Panc1 (cell line): ENCODE results near the gene TULP4. TPM values are rescaled to one million over a fixed set of nuclear protein-coding genes. Genes with fewer than 3 reads are reported as not detected.

Source experiments
- ATAC-seq: fragments of 200-7000 bp; cut with Tn5 transposase; 2 replicates; pipeline ENCODE4 v1.9.1; 2020; ENCODE audit warnings: mild to moderate bottlenecking, moderate library complexity
- BruUV-seq: library from RNA; stranded (reverse); fragments of 400-500 nt; replicated peaks from 2 replicates; lab custom pipeline; 2021; lab: Mats Ljungman, UMichigan
- CTCF ChIA-PET: fragments of 300-600 bp; sonication (Branson Sonifier 250); formaldehyde crosslinking; loops from one replicate; lab custom pipeline; 2022; ENCODE audit warnings: antibody characterized with exemption; lab: Charles Lee
- POLR2A ChIA-PET: fragments of 300-600 bp; sonication (Branson Sonifier 250); formaldehyde crosslinking; loops from one replicate; lab custom pipeline; 2022; ENCODE audit warnings: antibody characterized with exemption; lab: Charles Lee
- DNase-seq: peaks from one replicate; pipeline ENCODE4 v3.0.0-alpha.2; 2010; ENCODE audit warnings: low read depth, low spot score
- H3K27ac ChIP-seq: 2 replicates; pipeline ENCODE4 v1.5.1; 2011; ENCODE audit warnings: mild to moderate bottlenecking, low read length, inconsistent platforms
- H3K27me3 ChIP-seq: fragments of 200-500 bp; sonication (Bioruptor generic); 2 replicates; pipeline ENCODE4 v1.6.0; 2014; ENCODE audit warnings: low read length, inconsistent platforms; ENCODE audit not compliant: control insufficient read depth, insufficient read depth
- H3K36me3 ChIP-seq: fragments of 200-500 bp; sonication (Bioruptor generic); 2 replicates; pipeline ENCODE4 v1.5.1; 2014; ENCODE audit warnings: inconsistent platforms, mild to moderate bottlenecking, low read length, moderate library complexity; ENCODE audit not compliant: control insufficient read depth, insufficient read depth
- H3K4me1 ChIP-seq: 2 replicates; pipeline ENCODE4 v1.5.1; 2011; ENCODE audit warnings: inconsistent platforms, mild to moderate bottlenecking, low read length, moderate library complexity; ENCODE audit not compliant: control insufficient read depth, insufficient read depth
- H3K4me3 ChIP-seq, 2 experiments: 2 replicates each; pipeline ENCODE4 v1.5.1; 2011 to 2012; ENCODE audit warnings: low read depth in 2 of 2, low read length in 2 of 2, mild to moderate bottlenecking in 2 of 2, inconsistent platforms in 1 of 2, moderate library complexity in 1 of 2
- H3K9me3 ChIP-seq: fragments of 200-500 bp; sonication (Bioruptor generic); 2 replicates; pipeline ENCODE4 v1.5.1; 2014; ENCODE audit warnings: low read depth, mild to moderate bottlenecking, inconsistent platforms, low read length, moderate library complexity; ENCODE audit not compliant: control insufficient read depth, insufficient read depth
- POLR2AphosphoS5 ChIP-seq: IDR thresholded peaks from 2 replicates; pipeline ENCODE4 v1.6.1; 2012; ENCODE audit warnings: mild to moderate bottlenecking, low read depth, low read length, moderate library complexity
- SIN3A ChIP-seq: IDR thresholded peaks from 2 replicates; pipeline ENCODE4 v1.6.1; 2012; ENCODE audit warnings: low read depth, mild to moderate bottlenecking, low read length, moderate library complexity, borderline replicate concordance; ENCODE audit not compliant: insufficient read depth
- TCF7L2 ChIP-seq: IDR thresholded peaks from 2 replicates; pipeline ENCODE4 v1.6.1; 2011; ENCODE audit warnings: mild to moderate bottlenecking, low read depth, low read length, inconsistent platforms
- in situ Hi-C: cut with HindIII; loops from 2 replicates; pipeline ENCODE4 v1.10.0; 2016; ENCODE audit warnings: low sequenced_read_pairs, low pct_unique_long_range_greater_than_20kb
- intact Hi-C: fragments of 100-400 bp; cut with micrococcal nuclease; formaldehyde crosslinking; loops from one replicate; pipeline ENCODE4 v1.10.0; 2022; ENCODE audit not compliant: unreplicated experiment
- total RNA-seq: library from RNA; stranded (reverse); gene quantifications from one replicate; pipeline ENCODE4 v1.2.1, GENCODE V29; 2021; ENCODE audit not compliant: unreplicated experiment
- TF ChIP-seq, protein P1 (sequence below), 2 experiments: IDR thresholded peaks; 2 replicates each; pipeline ENCODE4 v1.6.1; 2011 to 2012; ENCODE audit warnings: low read depth in 2 of 2, control low read depth in 1 of 2, low read length in 1 of 2, mild to moderate bottlenecking in 1 of 2, moderate library complexity in 1 of 2; ENCODE audit not compliant: insufficient read depth in 1 of 2
- TF ChIP-seq, protein P2 (sequence below): fragments of 450-650 bp; IDR thresholded peaks from 2 replicates; pipeline ENCODE4 v1.5.1; 2017; ENCODE audit warnings: mild to moderate bottlenecking

Gene TULP4
- total RNA-seq, 1 experiment from 2014 or later = 105 TPM

DNA sequence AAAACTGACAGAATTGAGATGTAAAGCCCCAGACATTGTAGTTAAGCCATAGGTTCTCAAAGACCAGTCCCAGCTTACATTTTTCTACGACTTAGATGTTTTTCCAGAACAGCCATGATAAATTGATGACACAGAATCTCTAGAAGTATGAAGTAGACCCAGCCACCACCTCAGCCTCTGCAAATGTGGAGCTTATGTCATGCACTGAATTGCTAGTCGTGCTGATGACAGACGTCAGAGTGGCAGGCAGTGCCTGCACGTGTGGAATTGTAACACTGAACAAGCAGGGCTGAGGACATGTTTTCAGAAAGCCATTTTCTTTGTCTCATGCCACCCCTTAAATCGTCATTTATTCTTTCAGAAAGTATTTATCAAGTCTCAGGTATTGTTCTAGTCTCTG, 175.2 kb downstream of the TULP4 start:
- in situ Hi-C loops (no loop called here), intact Hi-C loops (no loop called here)
- POLR2A ChIA-PET = no interaction called here
- no peaks in the 10 kb centered on the region for H3K27me3 ChIP-seq
- H3K36me3 ChIP-seq = no peaks in the 10 kb centered on the region; the same call in 1 of the 2 replicates
- CTCF ChIA-PET = no interaction called here
- no peaks in the 10 kb centered on the region for H3K9me3 ChIP-seq
- no peak for DNase-seq
- H3K27ac ChIP-seq = no peak overlapping the region
- H3K4me1 ChIP-seq = no peaks in the 10 kb centered on the region
- TF ChIP-seq, protein P1, sequence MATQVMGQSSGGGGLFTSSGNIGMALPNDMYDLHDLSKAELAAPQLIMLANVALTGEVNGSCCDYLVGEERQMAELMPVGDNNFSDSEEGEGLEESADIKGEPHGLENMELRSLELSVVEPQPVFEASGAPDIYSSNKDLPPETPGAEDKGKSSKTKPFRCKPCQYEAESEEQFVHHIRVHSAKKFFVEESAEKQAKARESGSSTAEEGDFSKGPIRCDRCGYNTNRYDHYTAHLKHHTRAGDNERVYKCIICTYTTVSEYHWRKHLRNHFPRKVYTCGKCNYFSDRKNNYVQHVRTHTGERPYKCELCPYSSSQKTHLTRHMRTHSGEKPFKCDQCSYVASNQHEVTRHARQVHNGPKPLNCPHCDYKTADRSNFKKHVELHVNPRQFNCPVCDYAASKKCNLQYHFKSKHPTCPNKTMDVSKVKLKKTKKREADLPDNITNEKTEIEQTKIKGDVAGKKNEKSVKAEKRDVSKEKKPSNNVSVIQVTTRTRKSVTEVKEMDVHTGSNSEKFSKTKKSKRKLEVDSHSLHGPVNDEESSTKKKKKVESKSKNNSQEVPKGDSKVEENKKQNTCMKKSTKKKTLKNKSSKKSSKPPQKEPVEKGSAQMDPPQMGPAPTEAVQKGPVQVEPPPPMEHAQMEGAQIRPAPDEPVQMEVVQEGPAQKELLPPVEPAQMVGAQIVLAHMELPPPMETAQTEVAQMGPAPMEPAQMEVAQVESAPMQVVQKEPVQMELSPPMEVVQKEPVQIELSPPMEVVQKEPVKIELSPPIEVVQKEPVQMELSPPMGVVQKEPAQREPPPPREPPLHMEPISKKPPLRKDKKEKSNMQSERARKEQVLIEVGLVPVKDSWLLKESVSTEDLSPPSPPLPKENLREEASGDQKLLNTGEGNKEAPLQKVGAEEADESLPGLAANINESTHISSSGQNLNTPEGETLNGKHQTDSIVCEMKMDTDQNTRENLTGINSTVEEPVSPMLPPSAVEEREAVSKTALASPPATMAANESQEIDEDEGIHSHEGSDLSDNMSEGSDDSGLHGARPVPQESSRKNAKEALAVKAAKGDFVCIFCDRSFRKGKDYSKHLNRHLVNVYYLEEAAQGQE (IDR thresholded peaks at IDR 0.05; ENCODE audit: insufficient read depth in 1 of 2, low read depth in 2 of 2, low read length in 1 of 2) = no peak
- no peak for TF ChIP-seq TCF7L2
- TF ChIP-seq SIN3A = no peak
- no peak for TF ChIP-seq POLR2AphosphoS5
- TF ChIP-seq, protein P2, sequence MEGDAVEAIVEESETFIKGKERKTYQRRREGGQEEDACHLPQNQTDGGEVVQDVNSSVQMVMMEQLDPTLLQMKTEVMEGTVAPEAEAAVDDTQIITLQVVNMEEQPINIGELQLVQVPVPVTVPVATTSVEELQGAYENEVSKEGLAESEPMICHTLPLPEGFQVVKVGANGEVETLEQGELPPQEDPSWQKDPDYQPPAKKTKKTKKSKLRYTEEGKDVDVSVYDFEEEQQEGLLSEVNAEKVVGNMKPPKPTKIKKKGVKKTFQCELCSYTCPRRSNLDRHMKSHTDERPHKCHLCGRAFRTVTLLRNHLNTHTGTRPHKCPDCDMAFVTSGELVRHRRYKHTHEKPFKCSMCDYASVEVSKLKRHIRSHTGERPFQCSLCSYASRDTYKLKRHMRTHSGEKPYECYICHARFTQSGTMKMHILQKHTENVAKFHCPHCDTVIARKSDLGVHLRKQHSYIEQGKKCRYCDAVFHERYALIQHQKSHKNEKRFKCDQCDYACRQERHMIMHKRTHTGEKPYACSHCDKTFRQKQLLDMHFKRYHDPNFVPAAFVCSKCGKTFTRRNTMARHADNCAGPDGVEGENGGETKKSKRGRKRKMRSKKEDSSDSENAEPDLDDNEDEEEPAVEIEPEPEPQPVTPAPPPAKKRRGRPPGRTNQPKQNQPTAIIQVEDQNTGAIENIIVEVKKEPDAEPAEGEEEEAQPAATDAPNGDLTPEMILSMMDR = no peak
- no peak for ATAC-seq
- no peak overlapping the region for H3K4me3 ChIP-seq
- no TSS peak for BruUV-seq

DNA sequence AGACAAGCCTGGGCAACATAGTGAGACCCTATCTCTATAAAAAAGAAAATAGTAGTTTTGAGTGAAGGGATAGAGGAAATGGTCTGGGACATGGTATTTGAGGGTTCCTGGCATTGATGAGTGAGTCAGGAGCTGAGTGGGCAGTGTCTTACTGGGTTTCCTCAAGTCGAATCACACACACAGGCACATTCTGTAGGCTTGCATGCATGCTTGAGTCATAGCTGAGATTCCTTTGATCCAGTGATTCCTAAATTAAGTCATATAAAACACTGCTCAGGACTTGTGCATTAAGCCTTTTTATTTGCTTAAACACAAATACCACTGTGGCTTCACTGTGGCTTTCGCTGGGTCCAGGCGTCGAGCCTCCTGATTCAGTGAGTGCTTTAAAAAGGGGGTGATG, 175.8 kb downstream of the TULP4 start:
- Histone ChIP-seq H3K9me3 (no peaks in the 10 kb centered on the region), H3K27me3 (no peaks in the 10 kb centered on the region), H3K36me3 (no peaks in the 10 kb centered on the region; the same call in 1 of the 2 replicates), H3K4me3 (no peak overlapping the region), H3K4me1 (no peaks in the 10 kb centered on the region), H3K27ac (no peak overlapping the region)
- ATAC-seq (peak; percentile 56; the same call in 1 of the 2 replicates), DNase-seq (peak; percentile 27)
- ChIA-PET POLR2A (no interaction called here), CTCF (interaction anchor here (0.6 to 0.7 kb wide), 2 partner anchors 82 to 267 kb away, joined by 5 to 7 read pairs; no protein-coding TSS in a partner anchor)
- intact Hi-C loops = no loop called here
- no TSS peak for BruUV-seq
- in situ Hi-C loops = no loop called here
- TF ChIP-seq, protein P2 = no peak
- TF ChIP-seq SIN3A (no peak), TCF7L2 (no peak), POLR2AphosphoS5 (no peak)
- TF ChIP-seq, protein P1 (IDR thresholded peaks at IDR 0.05; ENCODE audit: insufficient read depth in 1 of 2, low read depth in 2 of 2, low read length in 1 of 2) = no peak
